8988T (cell line): Measurements from ENCODE around the gene SPRYD3.
"Not testable (repeated sequence)": the region's sequence is repeated elsewhere in the genome, so short reads cannot be mapped to it uniquely, and the experiment has no call there.

ENCODE experiments used
- DNase-seq: peaks from one replicate; pipeline ENCODE4 v3.0.0; 2011

Gene SPRYD3

DNA sequence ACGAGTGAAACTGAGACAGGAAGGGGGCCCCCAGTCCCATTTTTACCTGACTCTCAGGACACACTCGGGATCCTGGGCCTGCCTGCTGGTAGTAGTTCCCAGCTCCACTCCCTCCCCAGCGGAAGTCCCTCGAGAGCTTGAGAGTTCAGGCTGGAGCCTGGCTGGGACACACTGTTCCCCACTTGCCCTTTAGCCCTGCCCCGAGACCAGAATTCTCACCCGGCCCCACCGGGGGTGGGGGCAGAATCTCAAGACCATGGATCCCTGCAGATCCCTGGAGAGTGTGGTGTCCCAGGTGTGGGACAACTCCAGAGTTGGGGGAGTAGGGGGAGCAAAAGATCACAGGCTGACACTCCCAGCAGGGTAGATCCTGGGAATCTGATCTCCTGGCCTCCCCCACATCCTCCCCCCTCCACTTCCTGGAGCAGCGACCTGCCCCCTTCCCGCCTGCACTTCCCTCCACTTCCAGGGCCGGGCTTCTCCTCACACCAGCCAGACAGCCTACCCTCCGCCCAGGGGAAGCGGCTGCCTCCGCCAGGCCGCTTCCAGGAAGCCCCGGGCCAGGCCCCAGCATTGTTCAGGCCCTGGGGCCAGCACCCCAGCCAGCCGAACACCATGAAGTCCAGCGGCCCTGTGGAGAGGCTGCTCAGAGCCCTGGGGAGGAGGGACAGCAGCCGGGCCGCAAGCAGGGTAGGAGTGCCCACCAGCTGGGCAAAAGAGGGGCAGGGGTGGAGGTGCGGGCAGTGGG, 29.4 kb downstream of the SPRYD3 start, which contains the start of gene TNS2:
TNS2 (plus strand) TSS at position 495 of the 748 bp plus-strand sequence; CDS start at position 616, 121 bp downstream.
- DNase-seq: peak; percentile 57

DNA sequence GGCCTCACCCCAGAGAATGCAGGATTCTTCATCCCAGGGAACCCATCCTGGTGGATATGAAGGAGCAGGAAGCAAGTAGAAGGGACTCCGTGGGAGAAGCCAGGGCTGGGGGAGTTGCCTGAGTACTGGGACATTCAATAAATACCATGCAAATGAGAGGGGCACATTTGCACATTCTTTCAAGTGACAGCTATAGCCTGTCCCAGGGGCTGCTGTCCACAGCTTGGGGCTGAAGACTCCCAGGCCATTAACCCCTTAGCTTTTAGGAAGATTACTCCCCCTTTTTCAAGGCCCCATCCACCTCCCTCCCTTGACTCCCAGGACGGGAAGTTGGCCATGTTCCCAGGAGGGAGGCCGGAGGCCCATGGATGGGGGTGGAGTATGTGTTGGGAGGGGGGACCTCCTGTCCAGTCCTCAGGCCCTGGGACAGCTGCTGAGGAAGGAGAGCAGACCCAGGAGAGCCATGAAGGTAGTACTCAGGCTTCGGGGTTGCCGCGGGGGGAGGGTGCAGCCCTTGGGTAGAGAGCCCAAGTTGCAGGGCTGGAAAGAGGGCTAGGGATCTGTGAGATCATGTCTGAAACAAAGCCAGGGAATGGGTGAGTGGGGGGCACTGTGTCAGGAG, 30.3 kb downstream of the SPRYD3 start:
- DNase-seq: peak; percentile 32

GRCh38 chr12:53048033-53048779, 31.0 kb downstream of the SPRYD3 start:
- DNase-seq: peak; percentile 79

- DNase-seq: peak; percentile 91
Measured at GRCh38 chr12:53047221-53048032, 31.8 kb downstream of the SPRYD3 start.

DNA sequence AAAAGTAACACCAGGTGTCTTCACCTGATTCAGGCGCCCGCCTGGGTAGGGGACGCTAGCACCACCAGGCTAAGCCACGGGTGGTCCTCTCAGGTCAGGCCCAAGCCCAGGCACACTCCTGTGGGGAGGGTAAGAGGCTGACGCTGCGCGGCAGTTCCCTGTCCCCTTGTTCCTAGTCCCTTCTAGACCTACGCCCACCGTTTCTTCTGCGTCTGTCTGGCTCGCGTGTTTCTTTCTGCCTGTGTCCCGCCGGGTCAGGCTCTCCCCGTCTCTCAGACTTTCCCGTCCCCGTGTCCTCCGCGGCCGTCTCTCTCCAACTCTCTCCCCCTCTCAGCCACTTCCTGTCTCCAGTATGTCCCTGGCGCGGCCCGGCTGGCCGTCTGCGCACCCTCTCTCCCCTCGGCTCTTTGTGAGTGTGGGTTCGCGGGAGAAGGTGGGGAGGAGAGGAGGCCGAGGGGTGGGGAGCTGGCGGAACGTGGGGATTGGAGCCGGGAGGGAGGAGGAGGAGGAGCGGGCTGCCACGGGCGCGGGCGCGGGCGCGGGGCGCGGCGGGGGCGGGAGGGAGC, 32.5 kb downstream of the SPRYD3 start:
- peak; percentile 83 for DNase-seq

GRCh38 chr12:53045696-53046045, 33.5 kb downstream of the SPRYD3 start:
- no peak for DNase-seq

DNA sequence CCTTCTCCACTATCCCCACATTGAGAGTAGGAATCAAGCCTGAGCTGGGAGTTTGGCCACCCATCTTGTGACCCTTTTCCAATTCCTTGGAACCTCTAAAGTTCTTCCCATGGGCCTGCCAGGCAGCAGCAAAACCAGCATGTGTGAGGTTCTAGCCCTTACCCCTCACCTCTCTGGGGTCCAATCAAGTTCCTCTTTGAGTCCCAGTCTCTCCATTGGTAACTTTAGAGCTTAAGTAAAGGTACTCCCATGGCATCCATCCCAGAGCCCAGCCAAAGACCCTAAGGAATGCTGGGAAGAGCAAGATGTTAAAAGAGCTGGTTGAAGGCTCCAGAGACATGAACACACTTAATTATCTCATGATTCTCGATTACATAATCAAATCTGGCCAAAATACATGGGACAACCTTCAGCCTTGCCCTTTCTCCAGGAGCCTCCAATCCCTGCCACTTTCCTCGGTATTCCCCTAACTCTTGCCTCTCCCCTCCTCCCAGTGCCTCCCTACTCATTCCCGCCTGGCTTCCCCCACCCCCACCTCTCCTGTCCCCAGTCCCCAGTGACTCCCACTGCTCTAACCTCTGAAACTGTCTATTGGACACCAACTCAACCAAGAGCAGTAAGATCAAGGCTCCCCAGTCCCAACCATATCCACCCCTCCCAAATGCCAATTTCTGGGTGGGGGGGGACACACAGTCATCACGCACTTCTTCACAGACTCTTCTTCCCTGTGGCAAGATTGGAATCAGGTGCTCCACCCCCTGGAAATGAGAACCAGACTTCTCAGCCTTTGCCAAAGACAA, 34.1 kb downstream of the SPRYD3 start:
- DNase-seq: peak; percentile 20

GRCh38 chr12:53044052-53044581, 35.1 kb downstream of the SPRYD3 start:
- DNase-seq: peak; percentile 34

GRCh38 chr12:53042607-53043454, 36.4 kb downstream of the SPRYD3 start:
- DNase-seq: no peak

- DNase-seq: no peak
Measured at GRCh38 chr12:53039851-53040250, 39.3 kb downstream of the SPRYD3 start.

- no peak for DNase-seq
Measured at GRCh38 chr12:53036802-53037201, 42.4 kb downstream of the SPRYD3 start.

- no peak for DNase-seq
Measured at GRCh38 chr12:53034459-53034858, 44.7 kb downstream of the SPRYD3 start.

DNA sequence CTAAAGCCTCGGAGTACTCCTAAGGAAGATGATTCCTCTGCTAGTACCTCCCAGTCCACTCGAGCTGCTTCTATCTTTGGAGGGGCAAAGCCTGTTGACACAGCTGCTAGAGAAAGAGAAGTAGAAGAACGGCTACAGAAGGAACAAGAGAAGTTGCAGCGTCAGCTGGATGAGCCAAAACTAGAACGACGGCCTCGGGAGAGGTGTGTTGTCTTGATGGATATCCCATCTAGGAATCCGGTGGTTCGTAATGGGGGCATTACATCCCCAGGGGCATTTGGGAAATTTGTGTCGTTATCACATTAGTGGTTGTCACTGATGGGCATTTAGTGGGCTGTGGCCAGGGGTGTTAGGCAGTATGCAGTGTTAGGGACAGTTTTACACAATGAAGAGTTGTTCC, 45.4 kb downstream of the SPRYD3 start:
- DNase-seq: not testable (repeated sequence)

- DNase-seq: no peak
Measured at GRCh38 chr12:53031616-53032015, 47.6 kb downstream of the SPRYD3 start.

DNA sequence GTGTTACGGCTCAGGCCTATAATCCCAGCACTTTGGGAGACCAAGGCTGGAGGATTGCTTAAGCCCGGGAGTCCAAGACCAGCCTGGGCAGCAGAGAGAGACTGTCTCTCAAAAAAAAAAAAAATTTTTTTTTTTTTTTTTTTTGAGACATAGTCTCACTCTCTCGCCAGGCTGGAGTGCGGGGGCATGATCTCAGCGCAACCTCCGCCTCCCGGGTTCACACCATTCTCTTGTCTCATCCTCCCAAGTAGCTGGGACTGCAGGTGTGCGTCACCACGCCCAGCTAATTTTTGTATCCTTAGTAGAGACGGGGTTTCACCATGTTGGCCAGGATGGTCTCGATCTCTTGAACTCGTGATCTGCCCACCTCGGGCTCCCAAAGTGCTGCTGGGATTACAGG, 52.2 kb downstream of the SPRYD3 start:
- DNase-seq: not testable (repeated sequence)

DNA sequence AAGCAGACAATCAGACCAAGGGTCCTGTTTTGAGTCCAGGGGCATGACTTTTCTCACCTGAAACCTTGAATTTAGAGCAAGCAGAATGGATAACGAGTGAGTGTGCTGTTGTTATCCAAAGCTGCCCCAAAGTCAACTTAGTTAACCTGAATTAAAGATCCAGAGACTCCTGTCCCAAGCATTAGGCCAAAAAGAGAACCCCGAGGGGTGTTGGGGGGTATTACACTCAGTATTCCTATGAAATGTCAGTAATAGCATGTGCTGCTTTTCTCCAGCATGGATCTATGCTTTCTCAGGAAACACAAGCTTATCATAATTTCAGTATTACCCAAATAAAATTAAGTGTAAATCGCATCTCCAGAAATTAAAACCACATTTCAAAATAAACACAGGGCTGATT, 53.9 kb downstream of the SPRYD3 start:
- no peak for DNase-seq

DNA sequence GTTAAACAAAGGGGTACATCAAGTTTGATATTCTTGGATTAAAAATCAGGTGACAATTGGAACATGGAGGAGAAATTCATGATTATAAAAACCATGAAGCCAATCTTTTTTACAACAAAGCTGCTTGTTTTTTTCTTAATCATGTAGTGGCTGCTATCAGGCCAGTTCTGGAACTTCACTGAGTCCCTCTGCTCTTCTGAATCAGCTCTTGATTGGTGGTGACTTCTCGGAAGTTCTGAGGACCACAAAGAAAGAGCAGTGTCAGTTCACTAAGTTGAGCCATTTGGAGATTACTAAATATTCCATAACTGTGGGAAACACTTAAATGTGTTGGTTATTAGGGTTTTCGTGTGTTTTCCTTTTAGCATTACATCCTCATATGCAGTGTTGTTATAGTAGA, 64.5 kb downstream of the SPRYD3 start:
- no peak for DNase-seq
